Progenitor cell of endocrine pancreas (in vitro differentiated cells): Measurements from ENCODE around the gene SLC49A3. TPM values are rescaled to one million over a fixed set of nuclear protein-coding genes. Genes with fewer than 3 reads are reported as not detected.
"Not testable (repeated sequence)": the region's sequence is repeated elsewhere in the genome, so short reads cannot be mapped to it uniquely, and the experiment has no call there.

ENCODE experiments used
- DNase-seq: peaks from one replicate; pipeline ENCODE4 v3.0.0; 2021; ENCODE audit warnings: low spot score; ENCODE audit not compliant: unreplicated experiment
- H3K27ac Mint-ChIP-seq: 2 replicates; pipeline ENCODE4 v1.8.0; 2021; ENCODE audit warnings: mild to moderate bottlenecking, moderate library complexity, mixed read lengths
- H3K27me3 Mint-ChIP-seq: 2 replicates; pipeline ENCODE4 v1.8.0; 2021; ENCODE audit warnings: mixed read lengths
- H3K36me3 Mint-ChIP-seq: 2 replicates; pipeline ENCODE4 v1.8.0; 2022; ENCODE audit warnings: mixed read lengths; ENCODE audit not compliant: insufficient read depth
- H3K4me1 Mint-ChIP-seq: 2 replicates; pipeline ENCODE4 v1.8.0; 2021; ENCODE audit warnings: low read depth, mixed read lengths
- H3K4me3 Mint-ChIP-seq: 2 replicates; pipeline ENCODE4 v1.8.0; 2021; ENCODE audit warnings: low read depth, mild to moderate bottlenecking, moderate library complexity, mixed read lengths
- H3K9me3 Mint-ChIP-seq: 2 replicates; pipeline ENCODE4 v1.8.0; 2021; ENCODE audit warnings: low read depth, mixed read lengths
- CTCF ChIP-seq: fragments of 200-600 bp; sonication (generic); IDR thresholded peaks from one replicate; pipeline ENCODE4 v1.5.0; 2021; ENCODE audit warnings: antibody characterized with exemption, mild to moderate bottlenecking; ENCODE audit not compliant: unreplicated experiment
- long read RNA-seq: library from polyadenylated mRNA; unstranded; transcript quantifications from one replicate; pipeline ENCODE4 v2.0.0, GENCODE V29; 2020
- total RNA-seq: library from RNA; stranded (reverse); gene quantifications from 2 replicates; pipeline ENCODE4 v1.2.1, GENCODE V29; 2021

The SLC49A3 gene
- 12.9 and 13.1 TPM in 2 replicates for total RNA-seq
- long read RNA-seq = 0 reads

GRCh38 chr4:688854-689681 is at the start of gene SLC49A3:
Gene SLC49A3, minus strand, starts transcription at chr4:689151. Its CDS starts 24 bp downstream, at chr4:689127.
- H3K9me3 Mint-ChIP-seq = no peaks in the 10 kb centered on the region
- H3K4me1 Mint-ChIP-seq = peaks cover 2% of the 10 kb centered on the region
- no peaks in the 10 kb centered on the region for H3K36me3 Mint-ChIP-seq
- peak within 1 kb of the TSS; percentile 58 for H3K4me3 Mint-ChIP-seq
- H3K27me3 Mint-ChIP-seq = no peaks in the 10 kb centered on the region
- H3K27ac Mint-ChIP-seq = peak within 1 kb of the TSS; percentile 33
- peak; percentile 17 for TF ChIP-seq CTCF
- DNase-seq = no peak

GRCh38 chr4:736561-736960 is 47.6 kb upstream of the SLC49A3 start:
- H3K27ac Mint-ChIP-seq, H3K27me3 Mint-ChIP-seq, H3K4me1 Mint-ChIP-seq, H3K4me3 Mint-ChIP-seq, DNase-seq, H3K9me3 Mint-ChIP-seq: not testable (repeated sequence)
- H3K36me3 Mint-ChIP-seq = peaks cover 15% of the 10 kb centered on the region

GRCh38 chr4:735583-735982 is 46.6 kb upstream of the SLC49A3 start:
- DNase-seq = no peak
- peaks cover 18% of the 10 kb centered on the region for H3K36me3 Mint-ChIP-seq
- no peak overlapping the region for H3K27ac Mint-ChIP-seq
- H3K4me3 Mint-ChIP-seq = no peak overlapping the region
- no peaks in the 10 kb centered on the region for H3K9me3 Mint-ChIP-seq
- TF ChIP-seq CTCF = no peak
- no peaks in the 10 kb centered on the region for H3K4me1 Mint-ChIP-seq
- H3K27me3 Mint-ChIP-seq = no peaks in the 10 kb centered on the region

GRCh38 chr4:734951-735350 is 46.0 kb upstream of the SLC49A3 start:
- Mint-ChIP-seq H3K4me1 (no peaks in the 10 kb centered on the region), H3K9me3 (no peaks in the 10 kb centered on the region), H3K4me3 (no peak overlapping the region), H3K27me3 (no peaks in the 10 kb centered on the region), H3K36me3 (peaks cover 22% of the 10 kb centered on the region), H3K27ac (no peak overlapping the region)
- DNase-seq = no peak
- no peak for TF ChIP-seq CTCF

GRCh38 chr4:734075-734474 is 45.1 kb upstream of the SLC49A3 start:
- H3K4me3 Mint-ChIP-seq = no peak overlapping the region
- H3K27ac Mint-ChIP-seq = no peak overlapping the region
- no peaks in the 10 kb centered on the region for H3K9me3 Mint-ChIP-seq
- no peaks in the 10 kb centered on the region for H3K4me1 Mint-ChIP-seq
- no peaks in the 10 kb centered on the region for H3K27me3 Mint-ChIP-seq
- TF ChIP-seq CTCF = no peak
- peaks cover 21% of the 10 kb centered on the region for H3K36me3 Mint-ChIP-seq
- DNase-seq = no peak

- H3K27me3 Mint-ChIP-seq = no peaks in the 10 kb centered on the region
- no peak overlapping the region for H3K27ac Mint-ChIP-seq
- DNase-seq = no peak
- peaks cover 21% of the 10 kb centered on the region for H3K36me3 Mint-ChIP-seq
- TF ChIP-seq CTCF = no peak
- H3K4me1 Mint-ChIP-seq = no peaks in the 10 kb centered on the region
- no peak overlapping the region for H3K4me3 Mint-ChIP-seq
- no peaks in the 10 kb centered on the region for H3K9me3 Mint-ChIP-seq
These were observed 44.7 kb upstream of the SLC49A3 start for GRCh38 chr4:733631-733980.
